ENCODE measurements around the gene TREX2.
A peak's percentile ranks its signal among the peaks of the same experiment; 100 is the strongest.
"Not testable (repeated sequence)": the region's sequence is repeated elsewhere in the genome, so short reads cannot be mapped to it uniquely, and the experiment has no call there.

Gene TREX2

GRCh38 chrX:153405426-153405825 lies 40.4 kb downstream of the TREX2 start:
- no peak for DNase-seq

GRCh38 chrX:153404333-153404732 lies 41.5 kb downstream of the TREX2 start:
- not testable (repeated sequence) for DNase-seq

DNA sequence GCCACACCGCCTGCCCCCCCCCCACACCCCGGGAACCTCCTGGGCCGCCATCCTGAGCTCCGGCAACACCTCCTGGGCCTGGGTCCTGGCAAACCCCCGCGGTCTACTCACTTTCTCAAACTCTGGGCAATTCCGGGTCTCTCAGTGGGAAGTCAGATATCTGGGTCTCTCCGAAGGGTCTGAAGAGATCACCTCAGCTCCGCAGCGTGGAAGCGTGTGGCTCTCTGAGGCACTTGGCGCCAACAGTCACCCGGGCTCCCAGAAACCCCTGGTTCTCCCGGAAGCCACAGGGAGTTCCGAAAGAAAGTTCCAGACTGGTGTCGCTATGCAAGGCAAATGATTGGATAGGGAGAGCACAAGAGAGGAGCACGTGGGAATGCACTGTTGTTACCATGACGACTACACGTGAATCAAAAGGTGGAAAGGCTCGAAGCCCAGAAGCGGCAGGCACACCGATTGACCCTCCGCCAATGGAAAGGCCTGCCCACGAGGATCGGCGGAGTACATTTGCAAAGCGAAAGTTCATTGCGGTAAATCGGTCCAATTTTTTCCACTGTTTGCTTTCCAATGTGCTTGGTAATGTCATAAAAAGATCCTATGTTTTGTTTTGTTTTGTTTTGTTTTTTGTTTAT lies 44.6 kb downstream of the TREX2 start, which contains the start of gene PNMA6E:
Gene PNMA6E, minus strand, starts transcription at position 218 of the 632 bp plus-strand sequence. CDS start 2,501 bp downstream, outside the sequence.
- no peak for DNase-seq

GRCh38 chrX:153400146-153401132 lies 45.4 kb downstream of the TREX2 start:
- peak; percentile 40 for DNase-seq

GRCh38 chrX:153398275-153398960 lies 47.4 kb downstream of the TREX2 start:
- DNase-seq: no peak

DNA sequence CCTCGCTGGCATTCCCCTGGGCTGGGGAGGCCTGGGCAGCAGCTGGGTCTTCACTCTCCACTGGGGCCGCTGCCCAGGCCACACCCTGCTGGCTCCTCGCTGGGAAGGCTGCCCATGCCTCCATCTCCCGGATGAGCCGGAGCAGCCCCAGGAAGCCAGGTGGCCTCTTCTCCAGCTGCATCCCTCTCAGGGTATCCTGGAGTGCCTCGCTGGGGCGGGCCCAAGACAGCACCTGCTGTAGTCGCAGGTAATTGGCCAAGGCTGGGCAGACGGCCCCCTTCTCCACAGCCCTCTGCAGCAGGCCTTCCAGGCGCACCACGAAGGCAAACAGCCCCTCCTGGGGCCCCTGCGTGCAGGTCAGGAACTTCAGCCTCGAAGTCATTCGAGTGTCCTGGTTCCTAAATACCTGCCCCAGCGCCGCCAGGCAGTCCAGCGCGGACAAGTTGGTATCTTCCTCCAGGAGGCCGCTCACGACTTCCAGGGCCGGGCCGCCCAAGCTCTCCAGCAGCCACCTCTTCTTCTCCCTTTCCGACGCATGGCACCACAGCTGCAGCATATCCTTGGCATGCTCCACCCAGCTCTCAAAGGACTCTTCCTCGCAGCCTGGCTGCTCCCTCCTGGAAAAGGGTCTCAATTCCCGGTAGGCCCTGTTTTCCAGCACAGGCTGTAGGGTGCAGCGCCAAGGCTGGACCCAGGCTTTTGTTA lies 48.4 kb downstream of the TREX2 start:
- no peak for DNase-seq

- DNase-seq: no peak
Measured at GRCh38 chrX:153396320-153397195, 49.3 kb downstream of the TREX2 start.

DNA sequence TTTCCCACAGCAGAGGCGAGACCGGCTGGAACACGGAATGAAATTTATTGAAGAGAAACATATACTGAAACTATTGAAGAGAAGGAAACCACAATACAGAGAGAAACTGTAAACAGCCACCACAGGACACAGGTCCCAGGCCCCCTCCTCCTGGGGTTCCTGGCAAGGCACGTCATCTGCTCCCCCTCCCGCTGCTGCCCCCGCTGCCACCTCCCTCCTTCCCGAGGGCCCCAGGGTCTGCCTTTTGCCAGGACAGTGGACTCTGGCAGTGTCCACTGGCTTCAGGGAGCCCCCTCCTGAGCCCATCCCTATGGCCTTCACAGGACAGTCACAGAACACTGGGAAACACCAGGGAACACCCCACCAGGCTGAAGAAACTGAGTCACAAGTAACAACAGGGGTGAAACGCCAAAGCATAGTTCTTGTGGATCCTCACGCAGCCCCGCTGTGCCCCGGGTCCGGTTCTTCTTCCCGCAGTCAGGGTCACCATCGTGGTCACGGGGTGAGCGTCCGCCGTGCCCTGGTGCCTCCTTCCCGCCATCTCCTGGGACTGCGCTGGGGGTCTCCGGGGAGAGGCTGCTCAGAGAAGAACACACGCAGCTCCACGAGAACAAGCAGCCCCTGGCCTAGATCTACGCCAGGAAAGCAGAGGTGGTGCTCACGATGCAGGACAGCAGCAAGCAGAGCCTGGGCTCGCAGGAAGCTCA lies 50.1 kb downstream of the TREX2 start:
- no peak for DNase-seq

GRCh38 chrX:153394612-153395011 lies 51.2 kb downstream of the TREX2 start:
- DNase-seq: no peak
